AG20443 (cell line): ENCODE results near the gene SLC38A10.
A peak's percentile ranks its signal among the peaks of the same experiment; 100 is the strongest.
"Not testable (repeated sequence)": the region's sequence is repeated elsewhere in the genome, so short reads cannot be mapped to it uniquely, and the experiment has no call there.

Experiments
- DNase-seq: peaks from one replicate; pipeline ENCODE4 v3.0.0; 2012; ENCODE audit warnings: low spot score, mixed read lengths

SLC38A10 gene

GRCh38 chr17:81312624-81313325 lies 17.7 kb upstream of the SLC38A10 start:
- no peak for DNase-seq

GRCh38 chr17:81311946-81312345 lies 16.8 kb upstream of the SLC38A10 start:
- no peak for DNase-seq

- no peak for DNase-seq
Observed at GRCh38 chr17:81310949-81311550, 15.9 kb upstream of the SLC38A10 start.

GRCh38 chr17:81309859-81310839 lies 15.0 kb upstream of the SLC38A10 start:
- no peak for DNase-seq

GRCh38 chr17:81309140-81309858 lies 14.2 kb upstream of the SLC38A10 start:
- peak; percentile 93 for DNase-seq

- DNase-seq: not testable (repeated sequence)
Observed at GRCh38 chr17:81308784-81309139, 13.7 kb upstream of the SLC38A10 start.

GRCh38 chr17:81307636-81308560 lies 12.8 kb upstream of the SLC38A10 start:
- no peak for DNase-seq

- no peak for DNase-seq
Observed at GRCh38 chr17:81306898-81307510, 11.9 kb upstream of the SLC38A10 start.

- no peak for DNase-seq
Observed at GRCh38 chr17:81306491-81306890, 11.4 kb upstream of the SLC38A10 start.

- no peak for DNase-seq
Observed at GRCh38 chr17:81305051-81305630, 10.0 kb upstream of the SLC38A10 start.

GRCh38 chr17:81304196-81305015 lies 9.3 kb upstream of the SLC38A10 start:
- no peak for DNase-seq

- DNase-seq: no peak
Observed at GRCh38 chr17:81303385-81303784, 8.3 kb upstream of the SLC38A10 start.

- no peak for DNase-seq
Observed at GRCh38 chr17:81302861-81303333, 7.8 kb upstream of the SLC38A10 start.

GRCh38 chr17:81302324-81302723 lies 7.2 kb upstream of the SLC38A10 start:
- DNase-seq: no peak

GRCh38 chr17:81301195-81302144 lies 6.4 kb upstream of the SLC38A10 start:
- no peak for DNase-seq

- DNase-seq: no peak
Observed at GRCh38 chr17:81300586-81301155, 5.6 kb upstream of the SLC38A10 start.

- DNase-seq: no peak
Observed at GRCh38 chr17:81299846-81300585, 4.9 kb upstream of the SLC38A10 start.
